Lower lobe of right lung (tissue), 2 donors: ENCODE data around the gene PIK3R3. TPM values are rescaled to one million over a fixed set of nuclear protein-coding genes. Genes with fewer than 3 reads are reported as not detected.
A peak's percentile ranks its signal among the peaks of the same experiment; 100 is the strongest.

ENCODE experiments used
- ATAC-seq, 2 donors: fragments of 200-7000 bp; cut with Tn5 transposase; one replicate each; pipeline ENCODE4 v1.9.1; 2020 to 2022; ENCODE audit warnings: mild to moderate bottlenecking in 2 of 2, moderate library complexity in 2 of 2
- DNase-seq: peaks from one replicate; pipeline ENCODE4 v3.0.0-alpha.2; 2020
- H3K27ac ChIP-seq: fragments of 200-600 bp; one replicate; pipeline ENCODE4 v1.8.0; 2022
- H3K27me3 ChIP-seq: fragments of 200-600 bp; one replicate; pipeline ENCODE4 v1.8.0; 2022; ENCODE audit warnings: low read depth
- H3K36me3 ChIP-seq: fragments of 200-600 bp; one replicate; pipeline ENCODE4 v1.8.0; 2022; ENCODE audit warnings: mild to moderate bottlenecking
- H3K4me1 ChIP-seq: fragments of 200-600 bp; one replicate; pipeline ENCODE4 v1.8.0; 2022
- H3K4me3 ChIP-seq: fragments of 200-600 bp; one replicate; pipeline ENCODE4 v1.8.0; 2022; ENCODE audit warnings: mild to moderate bottlenecking
- H3K9me3 ChIP-seq: fragments of 200-600 bp; one replicate; pipeline ENCODE4 v1.8.0; 2022
- CTCF ChIP-seq: fragments of 200-600 bp; IDR thresholded peaks from one replicate; pipeline ENCODE4 v1.8.0; 2022; ENCODE audit warnings: antibody characterized with exemption, mild to moderate bottlenecking
- intact Hi-C: fragments of 100-400 bp; cut with DNase I; formaldehyde crosslinking; loops from one replicate; pipeline ENCODE4 v1.11.0; 2022
- total RNA-seq: library from RNA; stranded (reverse); fragmentation: NEBNext Ultra II Directional; extraction: Animal tissue kit (Norgen Biotek cat#: 25700); gene quantifications from one replicate; pipeline ENCODE4 v1.2.1, GENCODE V29; 2021
- donor health status: DM: no; HTN: yes; CAD: no; lungs with severe emphysema.

Gene PIK3R3
- total RNA-seq, 1 donor from 2014 or later, result 39.2 TPM

- Histone ChIP-seq H3K4me1 (no peaks in the 10 kb centered on the region), H3K27ac (no peak overlapping the region), H3K27me3 (no peaks in the 10 kb centered on the region), H3K9me3 (no peaks in the 10 kb centered on the region), H3K4me3 (no peak overlapping the region), H3K36me3 (peaks cover 43% of the 10 kb centered on the region)
- intact Hi-C loops, result no loop called here
- ATAC-seq (no peak), DNase-seq (no peak)
- no peak for TF ChIP-seq CTCF
Observed at GRCh38 chr1:46011121-46011695, 121.2 kb downstream of the PIK3R3 start.

- ATAC-seq (no peak), DNase-seq (no peak)
- TF ChIP-seq CTCF, result no peak
Observed at GRCh38 chr1:46010611-46011010, 121.8 kb downstream of the PIK3R3 start.

GRCh38 chr1:46008585-46008984, 123.8 kb downstream of the PIK3R3 start:
- no peak for TF ChIP-seq CTCF
- ATAC-seq, result no peak
- intact Hi-C loops, result no loop called here
- Histone ChIP-seq H3K27me3 (no peaks in the 10 kb centered on the region), H3K9me3 (no peaks in the 10 kb centered on the region), H3K36me3 (peaks cover 43% of the 10 kb centered on the region), H3K4me3 (no peak overlapping the region), H3K4me1 (peaks cover 2% of the 10 kb centered on the region), H3K27ac (no peak overlapping the region)
- DNase-seq, result no peak

More at GRCh38 chr1:46010611-46011010, 121.8 kb downstream of the PIK3R3 start:
- Histone ChIP-seq H3K27ac (no peak overlapping the region), H3K36me3 (peaks cover 43% of the 10 kb centered on the region), H3K4me1 (no peaks in the 10 kb centered on the region), H3K27me3 (no peaks in the 10 kb centered on the region), H3K4me3 (no peak overlapping the region), H3K9me3 (no peaks in the 10 kb centered on the region)
- intact Hi-C loops, result no loop called here

- intact Hi-C loops, result no loop called here
- H3K4me1 ChIP-seq, result peaks cover 9% of the 10 kb centered on the region
- peaks cover 37% of the 10 kb centered on the region for H3K36me3 ChIP-seq
- no peaks in the 10 kb centered on the region for H3K9me3 ChIP-seq
- TF ChIP-seq CTCF, result no peak
- H3K27me3 ChIP-seq, result no peaks in the 10 kb centered on the region
- H3K4me3 ChIP-seq, result no peak overlapping the region
- H3K27ac ChIP-seq, result no peak overlapping the region
- no peak for DNase-seq
- ATAC-seq, result no peak
Observed at GRCh38 chr1:46005594-46005993, 126.8 kb downstream of the PIK3R3 start.

- DNase-seq (no peak), ATAC-seq (no peak)
- Histone ChIP-seq H3K27me3 (no peaks in the 10 kb centered on the region), H3K27ac (no peak overlapping the region), H3K4me3 (no peak overlapping the region), H3K9me3 (no peaks in the 10 kb centered on the region), H3K36me3 (peaks cover 32% of the 10 kb centered on the region), H3K4me1 (peaks cover 9% of the 10 kb centered on the region)
- no peak for TF ChIP-seq CTCF
- intact Hi-C loops, result no loop called here
Observed at GRCh38 chr1:46004492-46004891, 127.9 kb downstream of the PIK3R3 start.

GRCh38 chr1:46003315-46003714, 129.1 kb downstream of the PIK3R3 start:
- intact Hi-C loops, result no loop called here
- ATAC-seq, result peak; percentile 30 to 48
- no peak for TF ChIP-seq CTCF

More at GRCh38 chr1:46003315-46003714, 129.1 kb downstream of the PIK3R3 start:
- Histone ChIP-seq H3K4me3 (no peak overlapping the region), H3K36me3 (peaks cover 20% of the 10 kb centered on the region), H3K27ac (no peak overlapping the region), H3K27me3 (no peaks in the 10 kb centered on the region), H3K4me1 (peaks cover 9% of the 10 kb centered on the region), H3K9me3 (no peaks in the 10 kb centered on the region)
- peak; percentile 78 for DNase-seq
